ENCODE data around the gene CLIP2.
"Not testable (repeated sequence)": the region's sequence is repeated elsewhere in the genome, so short reads cannot be mapped to it uniquely, and the experiment has no call there.

CLIP2 gene

GRCh38 chr7:74299401-74299800 lies 10.2 kb downstream of the CLIP2 start:
- no peak for DNase-seq

DNA sequence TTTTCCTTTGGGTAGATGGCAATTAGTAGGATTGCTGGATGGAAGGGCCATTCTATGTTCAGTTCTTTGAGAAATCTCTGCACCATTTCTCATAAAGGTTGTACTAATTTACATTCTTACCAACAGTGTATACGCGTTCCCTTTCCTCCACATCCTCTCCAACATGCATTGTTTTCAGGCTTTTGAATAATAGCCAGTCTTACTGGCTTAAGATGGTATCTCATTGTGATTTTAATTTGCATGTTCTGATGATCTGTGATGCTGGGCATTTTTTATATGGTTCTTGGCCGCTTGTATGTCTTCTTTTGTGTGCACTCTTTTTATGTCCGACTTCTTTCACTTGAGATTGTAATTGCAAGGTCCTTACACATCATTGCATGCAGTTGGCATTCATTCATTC lies 11.7 kb downstream of the CLIP2 start:
- no peak for DNase-seq

GRCh38 chr7:74302745-74303221 lies 13.6 kb downstream of the CLIP2 start:
- no peak for DNase-seq

- DNase-seq = no peak
Measured at GRCh38 chr7:74304550-74304949, 15.3 kb downstream of the CLIP2 start.

DNA sequence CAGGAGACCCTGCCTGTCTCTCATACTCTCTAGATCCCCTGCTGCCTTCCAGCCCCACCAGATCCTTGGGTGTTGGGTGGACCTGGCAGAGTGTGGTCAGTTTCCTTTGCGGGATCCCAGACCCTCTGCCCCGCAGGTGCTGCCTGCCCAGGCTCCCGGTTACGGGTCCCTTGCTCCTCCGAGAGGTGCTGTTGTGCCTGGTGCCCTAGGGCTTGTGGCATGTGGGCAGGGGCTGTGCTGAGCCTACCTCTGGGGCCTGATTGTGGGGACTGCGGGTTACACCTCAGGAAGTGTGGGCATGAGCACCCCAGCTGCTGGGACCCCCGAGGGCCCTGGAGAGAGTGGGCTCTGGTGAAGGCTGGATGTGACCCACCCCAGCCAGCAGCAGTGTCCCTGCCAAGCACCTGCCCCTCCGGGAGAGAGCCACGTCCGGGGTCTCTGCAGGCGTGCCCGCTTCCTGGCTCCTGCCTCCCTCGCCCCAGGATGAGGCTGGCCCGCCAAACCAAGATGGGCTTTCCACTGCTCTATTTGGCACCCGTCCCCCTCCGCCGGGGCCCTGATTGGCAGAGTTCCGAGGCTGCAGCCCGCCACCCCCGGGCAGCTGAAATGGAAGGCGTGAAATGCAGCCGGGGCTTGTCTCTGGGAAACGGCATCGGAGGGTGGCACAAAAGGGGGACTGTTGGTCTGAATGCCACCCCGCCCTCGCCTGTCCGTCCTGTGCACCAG lies 17.0 kb downstream of the CLIP2 start:
- DNase-seq = no peak

DNA sequence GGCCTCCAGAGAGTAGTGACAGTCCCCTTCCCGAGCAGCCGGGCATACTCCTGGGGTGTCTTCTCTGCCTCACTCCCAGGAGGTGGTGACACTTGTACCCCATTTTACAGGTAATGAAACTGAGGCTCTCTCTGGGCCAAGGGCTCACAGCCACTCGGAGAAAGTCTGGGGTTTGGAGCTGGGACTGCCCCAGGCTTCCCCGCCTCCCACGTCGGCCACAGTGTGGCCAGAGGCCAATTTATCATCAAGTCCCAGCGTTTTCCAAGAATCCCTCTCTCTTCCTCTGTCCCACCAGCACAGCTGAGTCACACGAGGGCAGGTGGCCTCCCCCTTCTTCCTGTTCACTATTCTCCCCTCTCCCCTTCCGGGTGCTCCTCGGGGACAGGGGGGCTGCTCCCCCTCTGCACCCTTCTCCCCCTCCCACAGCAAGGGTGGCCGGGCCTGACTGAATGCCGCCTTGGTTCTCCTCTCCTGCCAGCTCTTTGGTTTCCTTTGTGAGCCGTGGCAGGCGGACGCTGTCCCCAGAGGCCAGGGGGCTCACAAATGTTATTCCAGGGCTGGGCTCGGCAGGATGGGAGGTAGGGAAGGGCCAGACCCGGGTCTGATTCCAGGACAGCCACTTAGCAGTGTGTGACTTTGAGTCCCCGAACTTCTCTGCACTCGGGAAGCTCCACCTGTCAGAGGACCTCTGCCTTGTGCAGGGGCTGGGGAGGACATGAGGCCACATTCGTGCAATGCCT lies 17.7 kb downstream of the CLIP2 start:
- DNase-seq = no peak

DNA sequence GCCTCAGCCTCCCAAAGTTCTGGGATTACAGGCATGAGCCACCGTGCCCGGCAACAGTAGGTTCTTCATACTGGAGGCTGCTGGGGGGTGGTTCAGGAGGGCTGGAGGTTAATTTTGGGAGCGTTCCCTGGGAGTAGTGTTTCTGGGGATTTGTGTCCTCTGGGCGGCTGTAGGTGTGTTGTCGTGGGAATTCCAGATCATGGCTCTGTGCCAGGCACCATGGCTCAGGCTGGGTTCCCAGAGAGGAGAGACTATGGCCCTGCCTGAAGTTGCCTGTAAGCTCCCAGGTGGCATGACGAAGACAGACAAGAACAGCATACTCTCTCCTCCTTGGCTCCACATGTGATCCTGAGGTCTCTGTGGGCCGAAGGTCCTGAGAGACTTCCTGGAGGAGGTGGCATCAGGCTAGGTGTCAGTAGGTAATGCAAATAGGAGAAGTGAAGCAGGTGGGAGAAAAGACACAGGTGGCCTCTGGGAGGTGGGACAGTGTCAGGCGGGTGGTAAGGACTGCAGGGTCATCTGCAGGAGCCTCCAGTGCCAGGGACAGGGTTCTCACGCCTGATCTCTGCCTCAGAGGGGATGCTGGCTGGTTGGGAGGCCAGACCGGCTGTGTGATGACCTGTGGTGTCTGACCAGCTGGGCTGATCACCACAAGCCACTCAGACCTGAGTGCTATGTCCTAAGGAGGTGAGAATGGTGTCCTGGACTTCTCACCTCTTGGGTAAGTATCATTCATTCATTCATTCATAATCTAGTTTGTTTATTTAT lies 18.7 kb downstream of the CLIP2 start:
- DNase-seq = no peak

DNA sequence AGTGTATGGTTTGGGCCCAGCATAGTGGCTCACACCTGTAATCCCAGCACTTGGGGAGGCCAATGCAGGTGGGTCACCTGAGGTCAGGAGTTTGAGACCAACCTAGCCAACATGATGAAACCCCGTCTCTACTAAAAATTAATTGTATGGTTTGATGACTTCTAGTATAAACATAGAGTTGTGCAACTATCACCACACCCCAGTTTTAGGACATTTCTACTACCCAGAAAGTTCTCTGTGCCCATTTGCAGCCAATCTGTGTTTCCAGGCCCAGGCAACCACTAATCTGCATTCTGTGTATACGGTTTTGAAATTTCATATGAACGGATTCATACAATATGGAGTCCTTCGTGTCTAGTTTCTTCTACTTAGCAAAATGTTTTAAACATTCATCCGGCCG lies 20.0 kb downstream of the CLIP2 start:
- no peak for DNase-seq

DNA sequence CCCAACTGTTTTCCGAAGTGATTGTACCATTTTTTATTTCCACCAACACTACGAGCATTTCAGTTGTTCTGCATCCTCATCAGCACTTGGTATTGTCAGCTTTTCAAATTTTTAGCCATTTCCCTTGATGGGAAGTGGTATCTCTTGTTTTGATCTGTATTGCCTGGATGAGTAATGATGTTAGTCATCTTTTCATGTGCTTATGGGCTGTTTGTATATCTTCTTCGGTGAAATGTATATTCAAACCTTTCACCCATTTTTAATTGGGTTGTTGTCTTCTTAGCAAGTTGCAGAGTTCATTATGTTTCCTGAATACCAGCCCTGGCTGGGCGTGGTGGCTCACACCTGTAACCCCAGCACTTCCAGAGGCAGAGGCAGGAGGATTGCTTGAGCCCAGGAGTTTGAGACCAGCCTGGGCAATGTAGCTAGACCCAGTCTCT lies 22.1 kb downstream of the CLIP2 start:
- DNase-seq = no peak

GRCh38 chr7:74312418-74313028 lies 23.3 kb downstream of the CLIP2 start:
- DNase-seq = no peak

DNA sequence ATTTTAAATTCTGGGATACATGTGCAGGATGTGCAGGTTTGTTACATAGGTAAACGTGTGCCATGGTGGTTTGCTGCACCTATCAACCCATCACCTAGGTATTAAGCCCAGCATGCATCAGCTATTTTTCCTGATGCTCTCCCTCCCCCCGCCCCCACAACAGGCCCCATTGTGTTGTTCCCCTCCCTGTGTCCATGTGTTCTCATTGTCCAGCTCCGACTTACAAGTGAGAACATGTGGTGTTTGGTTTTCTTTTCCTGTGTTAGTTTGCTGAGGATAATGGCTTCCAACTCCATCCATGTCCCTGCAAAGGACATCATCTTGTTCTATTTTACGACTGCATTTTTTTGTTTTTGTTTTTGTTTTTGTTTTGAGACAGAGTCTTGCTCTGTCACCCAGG lies 26.7 kb downstream of the CLIP2 start:
- DNase-seq = not testable (repeated sequence)

DNA sequence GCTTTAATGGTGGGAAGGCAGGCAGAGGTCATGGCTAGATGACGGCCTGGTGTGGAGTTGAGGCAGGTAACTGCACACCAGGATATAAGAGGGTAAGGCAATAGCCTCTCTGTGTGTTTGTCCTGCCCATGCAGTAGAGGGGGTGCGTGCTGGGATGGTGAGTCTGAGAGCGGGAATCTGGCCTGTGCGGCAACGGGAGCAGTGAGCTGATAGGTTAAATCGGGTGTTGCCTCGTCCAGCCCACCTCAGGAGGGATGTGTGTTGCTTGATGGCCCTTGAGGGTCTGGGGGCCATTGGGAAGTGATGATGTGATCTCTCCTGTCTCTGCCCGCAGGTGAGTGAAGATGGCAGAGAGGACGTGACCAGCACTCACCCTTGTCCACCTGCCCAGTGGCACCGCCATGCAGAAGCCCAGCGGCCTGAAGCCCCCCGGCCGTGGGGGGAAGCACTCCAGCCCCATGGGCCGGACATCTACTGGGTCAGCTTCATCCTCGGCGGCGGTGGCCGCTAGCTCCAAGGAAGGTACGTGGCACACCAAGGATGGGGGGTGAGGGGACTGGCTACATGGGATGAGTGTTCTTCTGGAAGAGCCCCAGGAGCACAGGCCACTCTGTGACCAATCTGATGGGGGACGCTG lies 28.1 kb downstream of the CLIP2 start:
- DNase-seq = no peak

DNA sequence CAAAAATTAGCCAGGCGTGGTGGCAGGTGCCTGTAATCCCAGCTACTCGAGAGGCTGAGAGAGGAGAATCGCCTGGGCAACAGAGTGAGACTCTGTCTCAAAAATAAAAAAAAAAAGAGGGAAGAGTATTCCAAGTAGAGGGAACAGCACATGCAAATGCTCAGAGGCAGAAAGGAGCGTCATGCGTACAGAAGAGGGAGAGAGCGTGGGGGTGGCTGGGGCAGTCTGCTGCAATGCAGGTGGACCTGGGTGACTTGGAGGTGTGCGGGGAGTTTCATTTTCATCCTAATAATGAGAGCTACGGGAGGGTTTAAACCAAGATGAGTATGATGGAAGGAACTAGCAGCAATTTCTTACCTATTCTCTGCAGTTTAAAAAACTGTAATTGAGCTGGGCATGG lies 28.8 kb downstream of the CLIP2 start:
- DNase-seq = no peak

DNA sequence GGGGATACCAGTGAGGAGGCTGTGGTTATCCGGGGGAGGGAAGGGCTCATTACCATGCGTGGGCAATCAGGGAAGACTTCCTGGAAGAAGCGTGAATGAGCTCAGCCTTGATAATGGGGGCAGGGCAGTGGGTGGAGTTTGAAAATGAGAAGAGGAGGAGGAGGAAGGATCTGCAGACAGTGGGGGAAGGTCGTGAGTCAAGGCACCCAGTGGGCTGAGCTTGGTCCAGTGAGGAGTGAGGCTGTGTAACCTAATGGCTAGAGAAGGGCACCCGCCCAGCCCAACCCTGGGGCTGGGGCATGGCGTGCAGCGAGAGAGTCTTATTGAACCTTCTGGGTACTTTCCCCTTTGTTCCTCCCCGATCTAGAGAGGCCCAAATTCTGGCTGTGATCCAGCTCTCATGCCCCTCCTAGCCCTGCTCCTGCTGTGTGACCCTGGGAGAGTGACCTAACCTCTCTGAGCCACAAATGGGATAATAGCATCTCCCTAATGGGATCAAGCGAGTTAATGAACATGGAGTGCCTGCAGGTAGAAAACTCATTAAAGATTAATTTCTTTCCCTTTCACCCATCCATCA lies 31.5 kb downstream of the CLIP2 start:
- DNase-seq = no peak

- not testable (repeated sequence) for DNase-seq
Measured at GRCh38 chr7:74322892-74323291, 33.7 kb downstream of the CLIP2 start.

GRCh38 chr7:74324531-74325209 lies 35.5 kb downstream of the CLIP2 start:
- DNase-seq = no peak

DNA sequence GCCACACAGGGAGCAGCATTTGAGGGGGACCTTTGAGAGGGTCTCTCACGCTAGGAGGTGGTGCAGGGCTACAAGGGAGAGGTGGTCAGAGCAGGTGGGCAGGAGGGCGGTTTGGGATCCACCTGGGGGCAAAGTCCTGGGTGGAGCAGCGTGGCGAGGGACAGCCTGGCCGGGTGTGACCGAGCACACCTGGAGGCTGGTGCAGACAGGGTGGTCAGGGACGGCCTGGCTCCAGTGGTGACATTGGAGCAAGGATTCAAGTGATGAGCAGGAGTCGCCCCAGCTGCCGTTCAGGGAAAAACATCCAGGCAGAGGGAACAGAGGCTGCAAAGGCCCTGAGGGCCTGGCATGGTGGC lies 36.0 kb downstream of the CLIP2 start:
- DNase-seq = no peak

- no peak for DNase-seq
Measured at GRCh38 chr7:74329225-74329624, 40.0 kb downstream of the CLIP2 start.

DNA sequence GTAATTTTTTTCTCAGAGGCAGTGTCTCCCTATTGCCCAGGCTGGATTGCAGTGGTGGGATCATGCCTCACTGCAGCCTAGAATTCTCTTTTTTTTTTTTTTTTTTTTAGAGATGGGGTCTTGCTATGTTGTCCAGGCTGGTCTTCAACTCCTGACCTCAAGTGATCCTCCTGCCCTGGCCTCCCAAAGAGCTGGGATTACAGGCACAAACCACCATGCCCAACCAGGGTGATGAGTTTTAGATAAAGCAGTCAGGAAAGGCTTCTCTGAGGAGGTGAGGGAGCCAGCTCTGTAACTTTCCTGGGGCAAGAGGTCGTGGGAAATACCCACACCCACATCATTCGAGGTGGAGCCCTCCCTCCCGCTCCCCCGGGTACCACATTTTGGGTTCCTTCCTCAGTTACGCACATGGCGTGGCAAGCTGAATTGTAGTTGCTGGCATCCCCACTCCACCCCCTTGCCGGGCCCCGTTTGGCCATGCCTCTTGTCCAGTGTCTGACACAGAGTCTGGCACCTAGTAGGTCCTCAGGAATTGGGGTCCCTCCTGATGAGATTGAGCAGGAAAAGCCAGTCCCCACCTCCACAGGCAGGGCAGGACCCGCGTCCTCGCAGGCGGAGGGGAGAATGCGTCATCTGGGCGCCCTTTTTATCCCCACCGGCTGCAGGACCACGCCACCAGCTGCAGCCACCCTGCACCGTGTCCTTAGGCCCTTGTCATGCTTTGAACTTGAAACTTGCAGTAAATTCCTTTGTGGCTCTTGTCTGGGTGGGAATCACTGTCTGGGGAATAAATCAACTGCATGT lies 43.4 kb downstream of the CLIP2 start:
- DNase-seq = no peak

DNA sequence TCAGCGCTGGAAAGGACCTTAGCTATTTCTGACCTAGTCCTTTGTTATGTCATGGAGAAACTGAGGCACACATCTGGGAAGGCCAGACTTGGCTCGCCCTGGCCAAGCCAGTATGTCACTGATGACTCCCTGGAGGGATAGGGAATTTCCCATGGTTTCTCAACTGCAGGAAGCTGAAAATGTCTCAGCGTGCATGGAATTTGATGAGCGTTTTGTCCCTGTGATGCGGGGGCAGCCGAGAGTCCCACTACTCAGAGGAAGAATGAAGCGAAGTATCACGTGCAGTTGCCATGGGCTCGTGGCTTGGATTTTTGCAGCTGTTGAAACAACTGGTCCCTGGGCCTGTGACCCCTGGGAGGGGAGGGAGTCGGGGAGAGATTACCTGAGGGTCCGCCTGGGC lies 44.8 kb downstream of the CLIP2 start:
- no peak for DNase-seq

DNA sequence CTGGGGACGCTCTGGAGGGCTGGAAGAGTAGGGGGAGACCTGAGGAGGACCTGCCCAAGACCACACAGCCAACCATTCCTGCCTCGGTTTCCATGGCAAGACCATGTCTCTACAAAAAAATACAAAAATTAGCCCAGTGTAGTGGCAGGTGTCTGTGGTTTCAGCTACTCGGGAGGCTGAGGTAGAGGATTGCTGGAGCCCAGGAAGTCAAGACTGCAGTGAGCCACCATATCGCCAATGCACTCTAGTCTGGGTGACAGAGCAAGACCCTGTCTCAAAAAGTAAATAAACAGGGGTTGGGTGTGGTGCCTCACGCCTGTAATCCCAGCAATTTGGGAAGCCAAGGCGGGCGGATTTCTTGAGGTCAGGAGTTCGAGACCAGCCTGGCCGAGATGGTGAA lies 48.7 kb downstream of the CLIP2 start:
- no peak for DNase-seq
